Measurements from ENCODE around the gene NKD2.

NKD2 gene

GRCh38 chr5:1043327-1043726, 34.7 kb downstream of the NKD2 start:
- no peak for DNase-seq (ENCODE audit: low spot score)

- no peak for DNase-seq (ENCODE audit: low spot score)
Observed at GRCh38 chr5:1044117-1044516, 35.5 kb downstream of the NKD2 start.

- no peak for DNase-seq (ENCODE audit: low spot score)
Observed at GRCh38 chr5:1045960-1046560, 37.5 kb downstream of the NKD2 start.

- DNase-seq (ENCODE audit: low spot score), result no peak
Observed at GRCh38 chr5:1047332-1047965, 38.8 kb downstream of the NKD2 start.

- no peak for DNase-seq (ENCODE audit: low spot score)
Observed at GRCh38 chr5:1048162-1048721, 39.6 kb downstream of the NKD2 start.

- no peak for DNase-seq (ENCODE audit: low spot score)
Observed at GRCh38 chr5:1048861-1049838, 40.5 kb downstream of the NKD2 start.

- DNase-seq (ENCODE audit: low spot score), result no peak
Observed at GRCh38 chr5:1050423-1051365, 42.1 kb downstream of the NKD2 start.

- no peak for DNase-seq (ENCODE audit: low spot score)
Observed at GRCh38 chr5:1051366-1051720, 42.7 kb downstream of the NKD2 start.

GRCh38 chr5:1052076-1052475, 43.5 kb downstream of the NKD2 start:
- no peak for DNase-seq (ENCODE audit: low spot score)

GRCh38 chr5:1052641-1053390, 44.2 kb downstream of the NKD2 start:
- DNase-seq (ENCODE audit: low spot score), result no peak

- DNase-seq (ENCODE audit: low spot score), result no peak
Observed at GRCh38 chr5:1053391-1054017, 44.9 kb downstream of the NKD2 start.

- DNase-seq (ENCODE audit: low spot score), result no peak
Observed at GRCh38 chr5:1054018-1054798, 45.6 kb downstream of the NKD2 start.

GRCh38 chr5:1054799-1055775, 46.5 kb downstream of the NKD2 start:
- DNase-seq (ENCODE audit: low spot score), result no peak

- DNase-seq (ENCODE audit: low spot score), result no peak
Observed at GRCh38 chr5:1055896-1056610, 47.5 kb downstream of the NKD2 start.

GRCh38 chr5:1056611-1057484, 48.2 kb downstream of the NKD2 start:
- no peak for DNase-seq (ENCODE audit: low spot score)

GRCh38 chr5:1057485-1058082, 49.0 kb downstream of the NKD2 start:
- no peak for DNase-seq (ENCODE audit: low spot score)
